Measurements from ENCODE around the gene SUCO. TPM values are rescaled to one million over a fixed set of nuclear protein-coding genes. Genes with fewer than 3 reads are reported as not detected.

The SUCO gene
- total and polyA plus RNA-seq, 2 of the 8 experiments (the other 6 are each of a cell fraction or from before 2014, with no cell fraction given): 8.3 to 35.8 TPM

DNA sequence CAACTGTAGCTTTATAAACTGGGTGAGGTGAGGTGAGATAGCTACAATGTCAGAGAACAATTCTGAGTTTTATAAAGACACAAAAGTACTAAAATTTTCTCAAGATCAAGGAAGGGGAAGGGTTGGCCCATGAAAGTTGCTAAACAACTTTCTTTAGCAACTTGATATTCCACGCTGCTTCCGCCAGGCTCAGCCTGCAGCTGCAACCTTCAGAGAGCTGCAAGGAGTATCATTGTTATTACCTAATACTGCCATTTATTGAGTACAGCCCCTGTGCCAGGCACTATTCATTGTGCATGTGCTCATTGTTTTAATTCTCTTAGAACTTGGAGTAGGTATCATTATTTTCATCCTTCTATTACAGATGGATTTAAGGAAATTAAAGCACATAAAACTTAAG lies 34.1 kb upstream of the SUCO start (continued):
- TF ChIP-seq, protein P1, sequence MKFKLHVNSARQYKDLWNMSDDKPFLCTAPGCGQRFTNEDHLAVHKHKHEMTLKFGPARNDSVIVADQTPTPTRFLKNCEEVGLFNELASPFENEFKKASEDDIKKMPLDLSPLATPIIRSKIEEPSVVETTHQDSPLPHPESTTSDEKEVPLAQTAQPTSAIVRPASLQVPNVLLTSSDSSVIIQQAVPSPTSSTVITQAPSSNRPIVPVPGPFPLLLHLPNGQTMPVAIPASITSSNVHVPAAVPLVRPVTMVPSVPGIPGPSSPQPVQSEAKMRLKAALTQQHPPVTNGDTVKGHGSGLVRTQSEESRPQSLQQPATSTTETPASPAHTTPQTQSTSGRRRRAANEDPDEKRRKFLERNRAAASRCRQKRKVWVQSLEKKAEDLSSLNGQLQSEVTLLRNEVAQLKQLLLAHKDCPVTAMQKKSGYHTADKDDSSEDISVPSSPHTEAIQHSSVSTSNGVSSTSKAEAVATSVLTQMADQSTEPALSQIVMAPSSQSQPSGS (IDR thresholded peaks at IDR 0.05; ENCODE audit: low read length): no peak
- TF ChIP-seq KDM4A (IDR thresholded peaks at IDR 0.05; ENCODE audit: low read depth, low read length, severe bottlenecking) (no peak), EZH2 (IDR thresholded peaks at IDR 0.05; ENCODE audit: low read depth, low read length, severe bottlenecking) (no peak), SIRT6 (IDR thresholded peaks at IDR 0.05; ENCODE audit: low read length) (no peak)
